ENCODE results near the gene GAL. TPM values are rescaled to one million over a fixed set of nuclear protein-coding genes. Genes with fewer than 3 reads are reported as not detected.

GAL gene
- total RNA-seq, 4 donors from 2014 or later, result 7.2 to 120 (median 29.8) TPM

GRCh38 chr11:68727783-68728182 lies 43.4 kb downstream of the GAL start:
- WGBS, result 80% methylated on average over 6 of the region's 6 CpGs
- Histone ChIP-seq H3K4me1 (no peaks in the 10 kb centered on the region), H3K36me3 (no peaks in the 10 kb centered on the region), H3K27me3 (no peaks in the 10 kb centered on the region), H3K4me3 (no peak overlapping the region), H3K9me3 (no peaks in the 10 kb centered on the region), H3K27ac (no peak overlapping the region)
- no peak for DNase-seq (ENCODE audit: low spot score in 2 of 2)
- TF ChIP-seq EP300 (IDR thresholded peaks at IDR 0.05) (no peak), POLR2AphosphoS5 (IDR thresholded peaks at IDR 0.05) (no peak), POLR2A (IDR thresholded peaks at IDR 0.05) (no peak), CTCF (IDR thresholded peaks at IDR 0.05) (no peak)

- no peak for DNase-seq (ENCODE audit: low spot score in 2 of 2)
- Histone ChIP-seq H3K4me3 (no peak overlapping the region), H3K36me3 (no peaks in the 10 kb centered on the region), H3K4me1 (no peaks in the 10 kb centered on the region), H3K9me3 (no peaks in the 10 kb centered on the region), H3K27me3 (no peaks in the 10 kb centered on the region), H3K27ac (no peak overlapping the region)
- 73% methylated on average over 7 of the region's 7 CpGs for WGBS
- TF ChIP-seq CTCF (IDR thresholded peaks at IDR 0.05) (no peak), EP300 (IDR thresholded peaks at IDR 0.05) (no peak), POLR2AphosphoS5 (IDR thresholded peaks at IDR 0.05) (no peak), POLR2A (IDR thresholded peaks at IDR 0.05) (no peak)
Measured at GRCh38 chr11:68734111-68734510, 49.8 kb downstream of the GAL start.

GRCh38 chr11:68735125-68735524 lies 50.8 kb downstream of the GAL start:
- TF ChIP-seq POLR2A (IDR thresholded peaks at IDR 0.05) (no peak), CTCF (IDR thresholded peaks at IDR 0.05) (no peak), POLR2AphosphoS5 (IDR thresholded peaks at IDR 0.05) (no peak), EP300 (IDR thresholded peaks at IDR 0.05) (no peak)
- WGBS, result 79% methylated on average over 3 of the region's 6 CpGs

GRCh38 chr11:68735646-68736045 lies 51.3 kb downstream of the GAL start:
- Histone ChIP-seq H3K36me3 (no peaks in the 10 kb centered on the region), H3K27me3 (no peaks in the 10 kb centered on the region), H3K9me3 (no peaks in the 10 kb centered on the region), H3K27ac (no peak overlapping the region), H3K4me1 (no peaks in the 10 kb centered on the region), H3K4me3 (no peak overlapping the region)
- DNase-seq (ENCODE audit: low spot score in 2 of 2), result no peak
- WGBS, result 81% methylated on average over 6 of the region's 6 CpGs
- TF ChIP-seq POLR2AphosphoS5 (IDR thresholded peaks at IDR 0.05) (no peak), POLR2A (IDR thresholded peaks at IDR 0.05) (no peak), EP300 (IDR thresholded peaks at IDR 0.05) (no peak), CTCF (IDR thresholded peaks at IDR 0.05) (no peak)

More at GRCh38 chr11:68735125-68735524, 50.8 kb downstream of the GAL start:
- H3K27me3 ChIP-seq, result no peaks in the 10 kb centered on the region
- no peak for DNase-seq (ENCODE audit: low spot score in 2 of 2)
- no peak overlapping the region for H3K4me3 ChIP-seq
- no peaks in the 10 kb centered on the region for H3K9me3 ChIP-seq
- no peaks in the 10 kb centered on the region for H3K36me3 ChIP-seq
- no peaks in the 10 kb centered on the region for H3K4me1 ChIP-seq
- H3K27ac ChIP-seq, result no peak overlapping the region

Other genes with a start within 250 kb of the GAL start
- 100 to 1,000 TPM in 1 of 4 donors, 10 to 100 TPM in 3; 81.8 to 197 (median 97.0) TPM for gene PPP6R3, start 223.8 kb upstream of the GAL start, total RNA-seq
- 1 to 10 TPM; 1.2 to 3.5 (median 2.8) TPM for gene TESMIN, start 67.0 kb downstream of the GAL start, total RNA-seq
- 100 to 1,000 TPM in 1 of 4 donors, 10 to 100 TPM in 3; 18.5 to 125 (median 38.3) TPM for gene CPT1A, start 157.4 kb downstream of the GAL start, total RNA-seq
- gene MRPL21, start 219.3 kb downstream of the GAL start, total RNA-seq, result 10 to 100 TPM; 28.6 to 43.8 (median 35.0) TPM
- gene IGHMBP2, start 219.3 kb downstream of the GAL start, total RNA-seq, result 10 to 100 TPM; 22.9 to 55.0 (median 30.3) TPM

All from suprapubic skin (tissue), 4 donors.